ENCODE results near the gene OR10R2.

GRCh38 chr1:158527190-158527815 is 55.3 kb downstream of the OR10R2 start:
- TF ChIP-seq POLR2A (IDR thresholded peaks at IDR 0.05; ENCODE audit: extremely low read depth, insufficient read length) (no peak), MAX (IDR thresholded peaks at IDR 0.05; ENCODE audit: low read depth, low read length) (no peak), CTCF (IDR thresholded peaks at IDR 0.05; ENCODE audit: low read depth, low read length) (no peak)
